Endothelial cell (in vitro differentiated cells): ENCODE data around the gene C2CD4C. TPM values are rescaled to one million over a fixed set of nuclear protein-coding genes. Genes with fewer than 3 reads are reported as not detected.
A peak's percentile ranks its signal among the peaks of the same experiment; 100 is the strongest.

Experiments used
- DNase-seq: peaks from one replicate; pipeline ENCODE4 v3.0.0; 2021; ENCODE audit warnings: low spot score
- H3K27ac Mint-ChIP-seq: one replicate; pipeline ENCODE4 v1.8.0; 2021; ENCODE audit warnings: mixed read lengths, inconsistent platforms; ENCODE audit not compliant: unreplicated experiment
- H3K27me3 Mint-ChIP-seq: one replicate; pipeline ENCODE4 v1.8.0; 2021; ENCODE audit warnings: mild to moderate bottlenecking, moderate library complexity, mixed read lengths, inconsistent platforms; ENCODE audit not compliant: unreplicated experiment
- H3K36me3 Mint-ChIP-seq: one replicate; pipeline ENCODE4 v1.8.0; 2021; ENCODE audit warnings: mild to moderate bottlenecking, low read depth, mixed read lengths, inconsistent platforms; ENCODE audit not compliant: unreplicated experiment
- H3K4me1 Mint-ChIP-seq: one replicate; pipeline ENCODE4 v1.8.0; 2021; ENCODE audit warnings: mild to moderate bottlenecking, mixed read lengths, inconsistent platforms; ENCODE audit not compliant: unreplicated experiment
- H3K4me3 Mint-ChIP-seq: one replicate; pipeline ENCODE4 v1.8.0; 2021; ENCODE audit warnings: mild to moderate bottlenecking, mixed read lengths, inconsistent platforms; ENCODE audit not compliant: unreplicated experiment
- H3K9me3 Mint-ChIP-seq: one replicate; pipeline ENCODE4 v1.8.0; 2021; ENCODE audit warnings: mixed read lengths, inconsistent platforms; ENCODE audit not compliant: unreplicated experiment
- total RNA-seq: library from RNA; stranded (reverse); fragmentation: NEBNext Ultra II Directional; extraction: Animal tissue kit (Norgen Biotek cat#: 25700); gene quantifications from one replicate; pipeline ENCODE4 v1.2.1, GENCODE V29; 2021; ENCODE audit not compliant: unreplicated experiment
- TF ChIP-seq, protein P1 (sequence below): fragments of 200-600 bp; sonication (generic); IDR thresholded peaks from one replicate; pipeline ENCODE4 v1.5.0; 2021; ENCODE audit warnings: antibody characterized with exemption; ENCODE audit not compliant: unreplicated experiment

C2CD4C gene
- total RNA-seq, 1 donor from 2014 or later = 1.2 TPM

DNA sequence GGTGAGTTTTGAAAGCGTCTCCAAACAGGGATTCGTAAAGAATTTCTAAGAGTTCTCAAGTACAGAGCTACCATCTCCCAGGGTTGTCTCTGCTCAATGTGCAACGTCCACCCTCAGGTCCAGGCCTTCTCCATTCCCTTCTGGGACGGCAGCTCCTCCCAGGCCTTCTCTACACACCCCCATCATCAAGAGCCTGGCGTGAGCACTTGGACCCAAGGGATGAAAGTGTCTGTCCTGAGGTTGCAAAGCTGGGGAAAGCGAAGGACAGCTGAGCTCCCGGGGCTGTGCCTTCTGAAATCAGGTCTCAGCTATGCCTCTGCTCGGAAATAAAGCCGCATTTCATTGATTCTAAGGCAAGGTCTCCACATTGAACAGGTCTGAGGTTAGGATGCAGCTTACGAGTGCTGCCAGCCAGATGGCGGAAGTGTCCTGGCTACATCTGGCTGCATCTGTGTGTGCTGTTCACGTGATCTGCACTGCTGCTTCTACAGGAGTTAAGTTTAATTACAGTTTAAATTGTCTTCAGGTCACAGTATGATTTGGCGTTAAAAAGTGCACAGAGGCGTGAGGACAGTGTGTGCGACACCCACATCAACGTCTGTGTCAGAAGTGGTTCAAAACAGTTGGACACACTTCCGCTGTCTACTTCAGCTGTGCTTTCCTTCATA, 37.3 kb downstream of the C2CD4C start:
- Mint-ChIP-seq H3K36me3 (no peaks in the 10 kb centered on the region), H3K9me3 (no peaks in the 10 kb centered on the region), H3K27ac (no peak overlapping the region), H3K4me1 (no peaks in the 10 kb centered on the region), H3K27me3 (peaks cover 5% of the 10 kb centered on the region), H3K4me3 (no peak overlapping the region)
- TF ChIP-seq, protein P1, sequence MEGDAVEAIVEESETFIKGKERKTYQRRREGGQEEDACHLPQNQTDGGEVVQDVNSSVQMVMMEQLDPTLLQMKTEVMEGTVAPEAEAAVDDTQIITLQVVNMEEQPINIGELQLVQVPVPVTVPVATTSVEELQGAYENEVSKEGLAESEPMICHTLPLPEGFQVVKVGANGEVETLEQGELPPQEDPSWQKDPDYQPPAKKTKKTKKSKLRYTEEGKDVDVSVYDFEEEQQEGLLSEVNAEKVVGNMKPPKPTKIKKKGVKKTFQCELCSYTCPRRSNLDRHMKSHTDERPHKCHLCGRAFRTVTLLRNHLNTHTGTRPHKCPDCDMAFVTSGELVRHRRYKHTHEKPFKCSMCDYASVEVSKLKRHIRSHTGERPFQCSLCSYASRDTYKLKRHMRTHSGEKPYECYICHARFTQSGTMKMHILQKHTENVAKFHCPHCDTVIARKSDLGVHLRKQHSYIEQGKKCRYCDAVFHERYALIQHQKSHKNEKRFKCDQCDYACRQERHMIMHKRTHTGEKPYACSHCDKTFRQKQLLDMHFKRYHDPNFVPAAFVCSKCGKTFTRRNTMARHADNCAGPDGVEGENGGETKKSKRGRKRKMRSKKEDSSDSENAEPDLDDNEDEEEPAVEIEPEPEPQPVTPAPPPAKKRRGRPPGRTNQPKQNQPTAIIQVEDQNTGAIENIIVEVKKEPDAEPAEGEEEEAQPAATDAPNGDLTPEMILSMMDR = no peak
- DNase-seq = no peak

DNA sequence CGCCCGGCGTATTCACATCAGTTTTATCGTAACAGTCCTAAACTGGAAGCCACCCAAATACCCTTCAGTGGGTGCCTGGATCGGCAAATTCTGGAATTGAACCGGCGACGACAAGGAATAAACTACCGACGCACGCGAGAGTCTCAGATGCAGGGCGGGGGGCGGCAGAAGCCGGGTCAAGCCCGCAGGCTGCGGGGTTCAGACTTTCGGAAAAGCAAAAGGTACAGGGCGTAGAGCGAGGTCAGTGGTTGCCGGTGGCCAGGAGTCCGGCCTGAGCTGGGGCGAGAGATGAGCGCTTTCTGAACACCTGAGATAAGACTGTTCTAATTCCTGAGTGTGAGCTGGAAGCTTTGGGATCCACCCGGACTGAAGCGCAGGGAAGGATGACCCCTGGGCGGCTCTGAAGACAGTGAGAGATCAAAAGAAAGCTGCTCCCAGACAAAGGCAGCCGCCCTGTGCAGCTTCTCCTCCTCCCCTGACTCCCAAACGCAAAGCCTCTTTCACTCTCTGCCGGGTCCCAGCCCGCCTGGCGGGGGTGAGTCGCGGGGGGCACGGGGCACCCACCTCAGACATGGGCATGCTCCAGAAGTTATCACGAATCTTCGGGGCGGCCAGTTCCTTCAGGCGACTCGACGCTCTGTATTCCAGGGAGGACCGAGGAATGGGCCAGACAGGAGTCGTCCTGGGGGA, 38.2 kb downstream of the C2CD4C start:
- DNase-seq = no peak
- TF ChIP-seq, protein P1 = no peak
- Mint-ChIP-seq H3K9me3 (no peaks in the 10 kb centered on the region), H3K27me3 (peaks cover 5% of the 10 kb centered on the region), H3K4me1 (no peaks in the 10 kb centered on the region), H3K36me3 (no peaks in the 10 kb centered on the region), H3K4me3 (no peak overlapping the region), H3K27ac (no peak overlapping the region)

DNA sequence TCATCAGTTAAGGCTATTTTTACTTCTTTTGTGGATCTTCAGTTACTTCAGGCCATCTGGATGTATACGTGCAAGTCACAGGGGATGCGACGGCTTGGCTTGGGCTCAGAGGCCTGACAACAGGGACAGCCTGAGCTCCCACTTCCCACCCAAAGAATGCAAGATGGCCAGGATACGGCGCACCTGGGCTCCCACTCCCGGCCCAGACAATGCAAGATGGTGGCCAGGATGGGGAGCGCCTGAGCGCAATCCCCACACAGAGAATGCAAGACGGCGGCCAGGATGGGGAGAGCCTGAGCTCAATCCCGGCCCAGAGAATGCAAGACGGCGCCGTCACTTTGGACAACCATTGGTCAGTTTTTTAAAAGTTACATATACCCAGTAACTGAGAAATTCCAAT, 39.1 kb downstream of the C2CD4C start:
- no peak for DNase-seq
- no peaks in the 10 kb centered on the region for H3K36me3 Mint-ChIP-seq
- TF ChIP-seq, protein P1 = no peak

DNA sequence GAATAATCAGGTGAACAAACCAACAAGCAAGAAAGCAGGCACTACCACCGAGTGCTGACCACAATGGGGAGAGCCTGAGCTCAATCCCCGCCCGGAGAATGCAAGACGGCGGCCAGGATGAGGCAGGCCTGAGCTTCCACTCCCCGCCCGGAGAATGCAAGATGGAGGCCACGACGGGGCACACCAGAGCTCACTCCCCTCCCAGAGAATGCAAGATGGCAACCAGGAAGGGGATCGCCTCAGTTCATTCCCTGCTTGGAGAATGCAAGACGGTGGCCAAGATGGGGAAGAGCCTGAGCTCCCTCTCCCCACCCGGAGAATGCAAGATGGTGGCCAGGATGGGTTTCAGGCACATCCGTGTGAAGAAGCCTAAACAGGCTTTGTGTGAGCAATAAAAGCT, 39.7 kb downstream of the C2CD4C start:
- H3K36me3 Mint-ChIP-seq = no peaks in the 10 kb centered on the region
- DNase-seq = no peak
- H3K27ac Mint-ChIP-seq = no peak overlapping the region
- no peaks in the 10 kb centered on the region for H3K9me3 Mint-ChIP-seq
- peak overlapping the region; percentile 26 for H3K4me3 Mint-ChIP-seq
- peaks cover 7% of the 10 kb centered on the region for H3K27me3 Mint-ChIP-seq
- H3K4me1 Mint-ChIP-seq = no peaks in the 10 kb centered on the region
- TF ChIP-seq, protein P1 = no peak

More for the DNA sequence above, 39.1 kb downstream of the C2CD4C start:
- Mint-ChIP-seq H3K9me3 (no peaks in the 10 kb centered on the region), H3K4me3 (peak overlapping the region; percentile 26), H3K27me3 (peaks cover 7% of the 10 kb centered on the region), H3K4me1 (no peaks in the 10 kb centered on the region), H3K27ac (no peak overlapping the region)

GRCh38 chr19:368630-369024, 40.3 kb downstream of the C2CD4C start:
- Mint-ChIP-seq H3K27me3 (peaks cover 7% of the 10 kb centered on the region), H3K4me3 (no peak overlapping the region), H3K36me3 (no peaks in the 10 kb centered on the region), H3K27ac (no peak overlapping the region), H3K4me1 (no peaks in the 10 kb centered on the region), H3K9me3 (no peaks in the 10 kb centered on the region)
- TF ChIP-seq, protein P1 = no peak
- DNase-seq = no peak
